Femur (tissue), 1 donor: ENCODE data around the gene RPUSD4.

Source experiments
- DNase-seq: peaks from one replicate; pipeline ENCODE4 v3.0.0-alpha.2; 2017

Gene RPUSD4

GRCh38 chr11:126176853-126177470 lies 34.5 kb downstream of the RPUSD4 start:
- DNase-seq, result no peak

GRCh38 chr11:126175393-126175792 lies 36.1 kb downstream of the RPUSD4 start:
- DNase-seq, result peak; percentile 64

- no peak for DNase-seq
Observed at GRCh38 chr11:126174816-126175215, 36.6 kb downstream of the RPUSD4 start.

GRCh38 chr11:126173257-126173656 lies 38.2 kb downstream of the RPUSD4 start:
- DNase-seq, result no peak

- no peak for DNase-seq
Observed at GRCh38 chr11:126172596-126173038, 38.8 kb downstream of the RPUSD4 start.

GRCh38 chr11:126169291-126169690 lies 42.2 kb downstream of the RPUSD4 start:
- DNase-seq, result no peak

- peak; percentile 55 for DNase-seq
Observed at GRCh38 chr11:126167488-126167887, 44.0 kb downstream of the RPUSD4 start.

- DNase-seq, result no peak
Observed at GRCh38 chr11:126166413-126166812, 45.0 kb downstream of the RPUSD4 start.

- DNase-seq, result peak; percentile 67
Observed at GRCh38 chr11:126165757-126166156, 45.7 kb downstream of the RPUSD4 start.

- peak; percentile 45 for DNase-seq
Observed at GRCh38 chr11:126165311-126165720, 46.1 kb downstream of the RPUSD4 start.

GRCh38 chr11:126164781-126165180 lies 46.7 kb downstream of the RPUSD4 start:
- DNase-seq, result no peak

GRCh38 chr11:126163779-126164178 lies 47.7 kb downstream of the RPUSD4 start:
- DNase-seq, result no peak

GRCh38 chr11:126163074-126163700 lies 48.3 kb downstream of the RPUSD4 start:
- DNase-seq, result peak; percentile 50

- no peak for DNase-seq
Observed at GRCh38 chr11:126162306-126163030, 49.0 kb downstream of the RPUSD4 start.

GRCh38 chr11:126161023-126161391 lies 50.4 kb downstream of the RPUSD4 start:
- DNase-seq, result no peak

- peak; percentile 39 for DNase-seq
Observed at GRCh38 chr11:126160345-126161022, 51.0 kb downstream of the RPUSD4 start.

- DNase-seq, result no peak
Observed at GRCh38 chr11:126159719-126160344, 51.6 kb downstream of the RPUSD4 start.

- no peak for DNase-seq
Observed at GRCh38 chr11:126158054-126158791, 53.2 kb downstream of the RPUSD4 start.

- DNase-seq, result no peak
Observed at GRCh38 chr11:126157326-126158030, 54.0 kb downstream of the RPUSD4 start.

GRCh38 chr11:126156814-126157213 lies 54.6 kb downstream of the RPUSD4 start:
- no peak for DNase-seq

- DNase-seq, result no peak
Observed at GRCh38 chr11:126155402-126156187, 55.9 kb downstream of the RPUSD4 start.
